Gastroesophageal sphincter (tissue), 3 donors: ENCODE results near the gene SCN1A.

Source experiments
- POLR2A ChIP-seq, 2 donors: fragments of 450-650 bp; IDR thresholded peaks; one replicate each; pipeline ENCODE4 v1.6.1; 2017; ENCODE audit warnings: antibody characterized with exemption in 2 of 2, mild to moderate bottlenecking in 2 of 2, moderate library complexity in 1 of 2
- POLR2AphosphoS5 ChIP-seq: sonication (generic); formaldehyde crosslinking; IDR thresholded peaks from one replicate; pipeline ENCODE4 v1.6.1; 2017; ENCODE audit warnings: antibody characterized with exemption
- TF ChIP-seq, protein P1 (sequence below), 4 experiments: fragments of 200-600 bp in 2 of 4; fragments of 450-650 bp in 2 of 4; sonication (generic) in 1 of 4; IDR thresholded peaks; one replicate each; pipeline ENCODE4 v1.5.1; 2017 to 2019; ENCODE audit warnings: antibody characterized with exemption in 4 of 4, mild to moderate bottlenecking in 2 of 4, moderate library complexity in 2 of 4

DNA sequence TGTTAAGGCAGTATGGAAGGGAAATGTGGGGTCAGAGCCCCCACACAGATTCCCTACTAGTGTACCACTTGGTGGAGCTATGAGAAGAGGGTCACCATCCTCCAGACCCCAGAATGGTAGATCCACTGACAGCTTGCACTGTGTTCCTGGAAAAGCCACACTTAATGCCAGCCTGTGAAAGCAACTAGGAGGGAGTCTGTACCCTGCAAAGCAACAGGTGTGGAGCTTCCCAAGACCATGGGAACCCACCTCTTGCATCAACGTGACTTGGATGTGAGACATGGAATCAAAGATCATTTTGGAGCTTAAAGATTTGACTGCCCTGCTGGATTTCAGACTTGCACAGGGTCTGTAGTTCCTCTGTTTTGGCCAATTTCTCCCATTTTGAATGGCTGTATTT lies 10.8 kb upstream of the SCN1A start:
- TF ChIP-seq, protein P1, sequence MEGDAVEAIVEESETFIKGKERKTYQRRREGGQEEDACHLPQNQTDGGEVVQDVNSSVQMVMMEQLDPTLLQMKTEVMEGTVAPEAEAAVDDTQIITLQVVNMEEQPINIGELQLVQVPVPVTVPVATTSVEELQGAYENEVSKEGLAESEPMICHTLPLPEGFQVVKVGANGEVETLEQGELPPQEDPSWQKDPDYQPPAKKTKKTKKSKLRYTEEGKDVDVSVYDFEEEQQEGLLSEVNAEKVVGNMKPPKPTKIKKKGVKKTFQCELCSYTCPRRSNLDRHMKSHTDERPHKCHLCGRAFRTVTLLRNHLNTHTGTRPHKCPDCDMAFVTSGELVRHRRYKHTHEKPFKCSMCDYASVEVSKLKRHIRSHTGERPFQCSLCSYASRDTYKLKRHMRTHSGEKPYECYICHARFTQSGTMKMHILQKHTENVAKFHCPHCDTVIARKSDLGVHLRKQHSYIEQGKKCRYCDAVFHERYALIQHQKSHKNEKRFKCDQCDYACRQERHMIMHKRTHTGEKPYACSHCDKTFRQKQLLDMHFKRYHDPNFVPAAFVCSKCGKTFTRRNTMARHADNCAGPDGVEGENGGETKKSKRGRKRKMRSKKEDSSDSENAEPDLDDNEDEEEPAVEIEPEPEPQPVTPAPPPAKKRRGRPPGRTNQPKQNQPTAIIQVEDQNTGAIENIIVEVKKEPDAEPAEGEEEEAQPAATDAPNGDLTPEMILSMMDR (IDR thresholded peaks at IDR 0.05) = no peak
- TF ChIP-seq POLR2A (IDR thresholded peaks at IDR 0.05) = no peak
- no peak for TF ChIP-seq POLR2AphosphoS5
